ENCODE data around the gene PIP4K2A.
A peak's percentile ranks its signal among the peaks of the same experiment; 100 is the strongest.

Gene PIP4K2A

GRCh38 chr10:22638863-22639262, 75.5 kb downstream of the PIP4K2A start:
- DNase-seq (ENCODE audit: low spot score), result no peak

- no peak for DNase-seq (ENCODE audit: low spot score)
Observed at GRCh38 chr10:22637491-22637890, 76.9 kb downstream of the PIP4K2A start.

GRCh38 chr10:22635650-22636049, 78.7 kb downstream of the PIP4K2A start:
- no peak for DNase-seq (ENCODE audit: low spot score)

GRCh38 chr10:22634606-22635459, 79.5 kb downstream of the PIP4K2A start:
- DNase-seq (ENCODE audit: low spot score), result no peak

- no peak for DNase-seq (ENCODE audit: low spot score)
Observed at GRCh38 chr10:22634093-22634492, 80.3 kb downstream of the PIP4K2A start.

- DNase-seq (ENCODE audit: low spot score), result no peak
Observed at GRCh38 chr10:22633528-22633927, 80.8 kb downstream of the PIP4K2A start.

GRCh38 chr10:22633106-22633505, 81.3 kb downstream of the PIP4K2A start:
- DNase-seq (ENCODE audit: low spot score), result no peak

- peak; percentile 93 for DNase-seq (ENCODE audit: low spot score)
Observed at GRCh38 chr10:22631646-22632278, 82.6 kb downstream of the PIP4K2A start.

GRCh38 chr10:22631185-22631584, 83.2 kb downstream of the PIP4K2A start:
- no peak for DNase-seq (ENCODE audit: low spot score)

GRCh38 chr10:22630234-22631174, 83.9 kb downstream of the PIP4K2A start:
- DNase-seq (ENCODE audit: low spot score), result peak; percentile 53

GRCh38 chr10:22629852-22630233, 84.5 kb downstream of the PIP4K2A start:
- no peak for DNase-seq (ENCODE audit: low spot score)

- no peak for DNase-seq (ENCODE audit: low spot score)
Observed at GRCh38 chr10:22629126-22629525, 85.3 kb downstream of the PIP4K2A start.

- DNase-seq (ENCODE audit: low spot score), result no peak
Observed at GRCh38 chr10:22628309-22628708, 86.1 kb downstream of the PIP4K2A start.

GRCh38 chr10:22626784-22627183, 87.6 kb downstream of the PIP4K2A start:
- no peak for DNase-seq (ENCODE audit: low spot score)

- no peak for DNase-seq (ENCODE audit: low spot score)
Observed at GRCh38 chr10:22625516-22626290, 88.7 kb downstream of the PIP4K2A start.

GRCh38 chr10:22624287-22624738, 90.1 kb downstream of the PIP4K2A start:
- DNase-seq (ENCODE audit: low spot score), result no peak

GRCh38 chr10:22623633-22624253, 90.6 kb downstream of the PIP4K2A start:
- no peak for DNase-seq (ENCODE audit: low spot score)

GRCh38 chr10:22622242-22622806, 92.1 kb downstream of the PIP4K2A start:
- peak; percentile 70 for DNase-seq (ENCODE audit: low spot score)

- no peak for DNase-seq (ENCODE audit: low spot score)
Observed at GRCh38 chr10:22621726-22622125, 92.7 kb downstream of the PIP4K2A start.

GRCh38 chr10:22620929-22621328, 93.4 kb downstream of the PIP4K2A start:
- DNase-seq (ENCODE audit: low spot score), result no peak
